Activated T-cell treated with anti-CD3 and anti-CD28 coated beads, Interleukin-2, amount 50 U/mL, for 1 hour (primary cell): ENCODE data around the gene CCDC27.

ENCODE experiments used
- DNase-seq: peaks from one replicate; pipeline ENCODE4 v3.0.0-alpha.2; 2020

Gene CCDC27

GRCh38 chr1:3752400-3752945 is at the start of gene CCDC27:
CCDC27 (plus strand) TSS chr1:3752450; CDS start chr1:3752482, 32 bp downstream.
- no peak for DNase-seq

- no peak for DNase-seq
Observed at GRCh38 chr1:3702528-3702927, 49.7 kb upstream of the CCDC27 start.

- DNase-seq = no peak
Observed at GRCh38 chr1:3702990-3703728, 49.1 kb upstream of the CCDC27 start.

- DNase-seq = no peak
Observed at GRCh38 chr1:3703786-3704371, 48.4 kb upstream of the CCDC27 start.

GRCh38 chr1:3705341-3705950 is 46.8 kb upstream of the CCDC27 start:
- DNase-seq = no peak

GRCh38 chr1:3706651-3707297 is 45.5 kb upstream of the CCDC27 start:
- DNase-seq = no peak

GRCh38 chr1:3707298-3707938 is 44.8 kb upstream of the CCDC27 start:
- no peak for DNase-seq

GRCh38 chr1:3707939-3708328 is 44.3 kb upstream of the CCDC27 start:
- DNase-seq = no peak

GRCh38 chr1:3708791-3709190 is 43.5 kb upstream of the CCDC27 start:
- DNase-seq = no peak

GRCh38 chr1:3710251-3710650 is 42.0 kb upstream of the CCDC27 start:
- no peak for DNase-seq

GRCh38 chr1:3711381-3711779 is 40.9 kb upstream of the CCDC27 start:
- no peak for DNase-seq

GRCh38 chr1:3711780-3712451 is 40.3 kb upstream of the CCDC27 start:
- no peak for DNase-seq

GRCh38 chr1:3712573-3713535 is 39.4 kb upstream of the CCDC27 start:
- no peak for DNase-seq

- no peak for DNase-seq
Observed at GRCh38 chr1:3713840-3714239, 38.4 kb upstream of the CCDC27 start.

- DNase-seq = no peak
Observed at GRCh38 chr1:3714284-3714741, 37.9 kb upstream of the CCDC27 start.

GRCh38 chr1:3714814-3715213 is 37.4 kb upstream of the CCDC27 start:
- no peak for DNase-seq

- no peak for DNase-seq
Observed at GRCh38 chr1:3716351-3716750, 35.9 kb upstream of the CCDC27 start.

- no peak for DNase-seq
Observed at GRCh38 chr1:3717041-3717714, 35.1 kb upstream of the CCDC27 start.

GRCh38 chr1:3717715-3718601 is 34.3 kb upstream of the CCDC27 start:
- no peak for DNase-seq
